ENCODE measurements around the gene COBL.

COBL gene

GRCh38 chr7:51234609-51235308 is 81.8 kb downstream of the COBL start:
- no peak for DNase-seq (ENCODE audit: low spot score)
- no peak for FAIRE-seq

GRCh38 chr7:51234139-51234538 is 82.5 kb downstream of the COBL start:
- FAIRE-seq, result no peak
- no peak for DNase-seq (ENCODE audit: low spot score)

- FAIRE-seq (no peak), DNase-seq (ENCODE audit: low spot score) (no peak)
These were observed 83.2 kb downstream of the COBL start for GRCh38 chr7:51233374-51233773.

- DNase-seq (ENCODE audit: low spot score) (no peak), FAIRE-seq (no peak)
These were observed 85.9 kb downstream of the COBL start for GRCh38 chr7:51230723-51231122.

GRCh38 chr7:51230324-51230625 is 86.3 kb downstream of the COBL start:
- FAIRE-seq (peak; percentile 23), DNase-seq (ENCODE audit: low spot score) (no peak)

GRCh38 chr7:51229620-51230323 is 86.8 kb downstream of the COBL start:
- FAIRE-seq (no peak), DNase-seq (ENCODE audit: low spot score) (no peak)

- FAIRE-seq, result no peak
- no peak for DNase-seq (ENCODE audit: low spot score)
These were observed 87.5 kb downstream of the COBL start for GRCh38 chr7:51229106-51229537.

GRCh38 chr7:51228386-51228958 is 88.1 kb downstream of the COBL start:
- no peak for DNase-seq (ENCODE audit: low spot score)
- FAIRE-seq, result no peak

- DNase-seq (ENCODE audit: low spot score) (no peak), FAIRE-seq (no peak)
These were observed 88.7 kb downstream of the COBL start for GRCh38 chr7:51227861-51228260.

GRCh38 chr7:51226916-51227535 is 89.6 kb downstream of the COBL start:
- peak; percentile 78 for FAIRE-seq
- no peak for DNase-seq (ENCODE audit: low spot score)

GRCh38 chr7:51226063-51226755 is 90.4 kb downstream of the COBL start:
- FAIRE-seq, result no peak

GRCh38 chr7:51224811-51225595 is 91.6 kb downstream of the COBL start:
- DNase-seq (ENCODE audit: low spot score), result peak; percentile 48
- peak; percentile 76 for FAIRE-seq

More at GRCh38 chr7:51226063-51226755, 90.4 kb downstream of the COBL start:
- DNase-seq (ENCODE audit: low spot score), result no peak

GRCh38 chr7:51223505-51223904 is 93.1 kb downstream of the COBL start:
- DNase-seq (ENCODE audit: low spot score) (no peak), FAIRE-seq (no peak)

- FAIRE-seq (no peak), DNase-seq (ENCODE audit: low spot score) (no peak)
These were observed 93.7 kb downstream of the COBL start for GRCh38 chr7:51222916-51223315.

- no peak for DNase-seq (ENCODE audit: low spot score)
- no peak for FAIRE-seq
These were observed 96.4 kb downstream of the COBL start for GRCh38 chr7:51220226-51220625.

- DNase-seq (ENCODE audit: low spot score) (no peak), FAIRE-seq (no peak)
These were observed 97.2 kb downstream of the COBL start for GRCh38 chr7:51219261-51219988.

GRCh38 chr7:51217804-51218203 is 98.8 kb downstream of the COBL start:
- DNase-seq (ENCODE audit: low spot score), result no peak
- no peak for FAIRE-seq

- FAIRE-seq (no peak), DNase-seq (ENCODE audit: low spot score) (no peak)
These were observed 102.5 kb downstream of the COBL start for GRCh38 chr7:51214098-51214497.

GRCh38 chr7:51213618-51214017 is 103.0 kb downstream of the COBL start:
- no peak for FAIRE-seq

GRCh38 chr7:51210766-51211165 is 105.8 kb downstream of the COBL start:
- FAIRE-seq (peak; percentile 58), DNase-seq (ENCODE audit: low spot score) (no peak)

More at GRCh38 chr7:51213618-51214017, 103.0 kb downstream of the COBL start:
- no peak for DNase-seq (ENCODE audit: low spot score)
